Germinal center (tissue), 1 donor: ENCODE measurements around the gene PEAK3.
"Not testable (repeated sequence)": the region's sequence is repeated elsewhere in the genome, so short reads cannot be mapped to it uniquely, and the experiment has no call there.

Experiments
- DNase-seq: peaks from one replicate; pipeline ENCODE4 v3.0.0; 2012; ENCODE audit warnings: mixed read lengths, low spot score

Gene PEAK3

DNA sequence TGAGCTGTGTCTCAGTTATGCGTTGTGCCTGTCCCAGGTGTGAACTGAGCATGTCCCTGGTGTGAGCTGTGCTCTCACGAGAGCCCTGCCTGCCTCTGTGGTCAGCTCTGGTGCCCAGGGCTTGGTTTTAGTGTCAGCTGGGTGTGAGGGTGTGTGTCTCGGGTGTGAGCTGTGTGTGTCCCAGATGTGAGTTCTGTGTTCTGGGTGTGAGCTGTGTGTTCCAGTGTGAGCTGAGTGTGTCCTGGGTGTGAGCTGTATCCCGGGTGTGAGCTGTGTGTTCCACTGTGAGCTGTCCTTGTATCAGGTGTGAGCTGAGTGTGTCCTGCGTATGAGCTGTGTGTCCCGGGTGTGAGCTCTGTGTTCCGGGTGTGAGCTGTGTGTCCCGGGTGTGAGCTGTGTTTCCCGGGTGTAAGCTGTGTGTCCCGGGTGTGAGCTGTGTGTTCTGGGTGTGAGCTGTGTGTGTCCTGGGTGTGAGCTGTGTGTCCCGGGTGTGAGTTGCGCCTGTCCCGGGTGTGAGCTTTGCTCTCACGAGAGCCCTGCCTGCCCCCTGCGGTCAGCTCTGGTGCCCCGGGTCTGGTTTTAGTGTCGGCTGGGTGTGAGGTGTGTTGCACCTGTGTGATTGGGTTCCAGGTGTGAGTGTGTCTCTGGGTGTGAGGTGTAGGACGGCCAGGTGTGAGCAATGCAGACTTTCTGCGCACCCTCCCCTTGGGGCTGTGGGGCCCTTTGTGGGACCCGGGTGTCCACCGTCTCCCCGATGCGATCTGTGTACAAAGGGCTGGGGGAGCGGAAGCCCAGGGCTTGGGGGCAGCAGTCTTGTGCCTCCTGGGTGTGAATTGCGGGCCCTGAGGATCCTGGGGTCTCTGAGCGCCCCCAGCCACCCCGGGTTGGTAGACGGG, 7.1 kb upstream of the PEAK3 start:
- no peak for DNase-seq

DNA sequence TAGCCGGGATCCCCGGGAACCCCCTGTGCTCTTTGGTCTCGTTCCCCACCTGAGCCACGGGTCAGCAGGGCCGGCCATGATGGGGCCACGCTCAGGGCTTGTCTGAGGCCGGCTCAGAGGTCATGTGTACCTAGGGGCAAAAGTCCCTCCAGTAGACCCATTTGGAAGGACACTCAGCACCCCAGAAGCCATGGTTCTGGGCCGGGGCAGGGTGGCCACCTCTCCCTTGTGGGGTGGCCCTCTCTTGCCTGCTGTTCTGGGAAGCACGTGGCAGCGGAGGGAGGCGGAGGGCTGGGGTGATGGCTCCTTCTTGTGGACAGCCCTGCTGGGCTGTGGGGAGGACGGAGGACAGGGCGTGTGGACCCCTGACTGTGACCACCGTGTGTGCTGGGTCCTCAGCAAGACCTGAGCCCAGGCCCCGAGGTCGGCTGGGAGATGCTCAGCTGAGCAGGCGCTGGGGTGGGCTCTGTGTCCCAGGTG, 6.4 kb upstream of the PEAK3 start:
- DNase-seq, result no peak

DNA sequence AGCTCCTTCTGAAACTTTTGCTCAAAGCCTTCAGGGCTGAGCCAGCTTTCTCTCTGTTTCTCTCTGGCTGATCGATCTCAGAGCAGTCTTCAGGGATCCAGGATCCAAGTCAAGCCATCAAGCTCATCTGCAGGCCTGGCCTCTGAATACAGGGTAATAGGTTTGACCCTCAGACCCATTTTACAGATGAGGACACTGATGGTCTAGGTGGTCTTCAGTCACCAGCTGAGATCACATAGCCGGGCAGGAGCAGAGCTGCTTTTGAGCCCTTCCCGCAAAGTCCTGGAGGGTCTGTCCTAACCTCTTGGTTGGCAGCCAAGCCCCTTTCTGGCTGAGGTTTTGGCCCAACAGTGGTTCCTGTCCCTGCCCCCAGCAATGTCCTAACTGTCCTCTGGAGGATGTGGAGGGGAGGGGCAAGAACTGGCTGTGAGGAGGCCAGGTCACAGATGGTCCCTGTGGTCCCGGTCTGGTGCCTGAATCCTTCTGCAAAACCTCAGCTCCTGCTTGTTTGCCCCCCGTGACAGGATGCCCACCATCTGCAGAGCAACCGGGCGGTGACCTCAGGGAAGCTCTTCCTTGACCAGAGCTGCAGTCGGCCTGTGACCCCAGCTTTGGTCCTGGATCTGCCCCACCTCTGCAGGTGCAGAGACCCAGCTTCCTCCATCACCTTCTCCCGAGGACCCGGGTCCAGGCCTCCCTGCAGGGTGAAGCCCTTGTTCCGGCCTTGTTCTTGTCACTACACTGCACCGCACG, 5.8 kb upstream of the PEAK3 start:
- no peak for DNase-seq

DNA sequence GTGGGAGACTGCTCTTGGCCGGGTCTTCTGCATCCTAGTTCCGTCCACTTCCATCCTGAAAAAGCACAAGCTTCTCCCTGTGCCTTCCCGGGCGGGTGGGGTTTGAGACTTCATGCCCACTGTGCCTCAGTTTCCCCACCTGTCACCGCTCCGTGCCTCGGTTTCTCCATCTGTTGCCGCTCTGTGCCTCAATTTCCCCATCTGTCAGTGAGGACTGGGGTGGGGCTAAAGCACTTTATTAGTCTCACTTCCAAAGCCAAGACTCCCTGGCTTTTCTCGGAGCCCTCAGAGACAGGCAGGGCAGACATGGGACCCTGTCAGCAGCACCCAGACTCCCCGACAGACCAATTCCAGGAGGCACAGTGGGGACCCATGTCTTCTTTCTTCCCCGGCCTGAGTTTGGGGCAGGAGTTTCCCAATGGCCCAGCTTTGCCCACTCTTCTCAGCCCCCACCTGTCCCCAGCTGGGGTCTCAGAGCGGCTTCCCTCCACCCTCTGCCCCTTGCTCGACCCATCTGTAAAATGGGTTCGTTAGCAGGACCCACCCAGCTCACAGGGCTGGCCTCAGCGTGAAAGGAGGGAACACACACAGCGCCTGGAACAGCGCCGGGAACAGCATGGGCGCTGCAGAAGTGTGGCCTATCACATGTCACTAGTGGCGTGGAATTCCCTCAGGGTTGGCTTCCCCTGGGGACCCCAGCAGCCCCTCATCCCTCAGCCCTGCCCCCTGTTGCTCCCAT, 4.6 kb upstream of the PEAK3 start:
- no peak for DNase-seq

DNA sequence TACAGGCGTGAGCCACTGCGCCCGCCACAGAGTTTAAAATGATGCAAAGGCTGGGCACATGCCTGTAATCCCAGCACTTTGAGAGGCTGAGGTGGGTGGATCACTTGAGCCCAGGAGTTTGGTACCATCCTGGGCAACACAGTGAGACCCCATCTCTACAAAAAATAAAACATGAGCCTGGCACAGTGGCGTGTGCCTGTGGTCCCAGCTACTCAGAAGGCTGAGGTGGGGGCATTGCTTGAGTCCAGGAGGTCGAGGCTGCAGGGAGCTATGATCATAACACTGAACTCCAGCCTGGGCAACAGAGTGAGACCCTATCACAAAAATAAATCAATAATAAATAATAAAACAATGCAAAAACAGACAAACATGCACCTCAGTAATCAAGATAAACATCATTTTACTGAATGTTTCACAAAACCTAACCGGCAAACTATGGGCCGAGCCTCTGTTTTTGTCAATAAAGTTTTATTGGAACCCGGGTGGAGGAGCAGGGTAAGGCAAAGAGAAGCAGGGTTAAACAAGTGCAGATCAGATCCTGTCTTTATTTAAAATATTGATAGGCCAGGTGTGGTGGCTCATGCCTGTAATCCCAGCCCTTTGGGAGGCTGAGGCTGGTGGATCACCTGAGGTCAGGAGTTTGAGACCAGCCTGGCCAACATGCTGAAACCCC, 2.0 kb upstream of the PEAK3 start:
- DNase-seq, result no peak

DNA sequence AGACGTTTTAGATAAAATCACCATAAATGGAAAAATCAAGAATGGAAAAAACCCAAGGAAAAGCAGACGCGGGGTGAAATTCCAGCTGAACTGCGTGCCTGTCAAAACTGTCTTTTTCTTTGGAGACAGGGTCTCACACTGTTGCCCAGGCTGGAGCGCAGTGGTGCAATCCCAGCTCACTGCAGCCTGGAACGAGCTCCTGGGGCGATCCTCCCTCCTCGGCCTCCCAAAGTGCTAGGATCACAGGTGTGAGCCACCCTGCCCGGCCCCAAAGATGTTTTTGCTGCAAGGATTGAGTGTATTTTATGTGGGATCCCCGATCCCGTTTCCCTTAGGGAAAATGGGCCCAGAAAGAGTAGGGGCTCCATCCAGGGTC, 875 bp upstream of the PEAK3 start:
- DNase-seq, result no peak

DNA sequence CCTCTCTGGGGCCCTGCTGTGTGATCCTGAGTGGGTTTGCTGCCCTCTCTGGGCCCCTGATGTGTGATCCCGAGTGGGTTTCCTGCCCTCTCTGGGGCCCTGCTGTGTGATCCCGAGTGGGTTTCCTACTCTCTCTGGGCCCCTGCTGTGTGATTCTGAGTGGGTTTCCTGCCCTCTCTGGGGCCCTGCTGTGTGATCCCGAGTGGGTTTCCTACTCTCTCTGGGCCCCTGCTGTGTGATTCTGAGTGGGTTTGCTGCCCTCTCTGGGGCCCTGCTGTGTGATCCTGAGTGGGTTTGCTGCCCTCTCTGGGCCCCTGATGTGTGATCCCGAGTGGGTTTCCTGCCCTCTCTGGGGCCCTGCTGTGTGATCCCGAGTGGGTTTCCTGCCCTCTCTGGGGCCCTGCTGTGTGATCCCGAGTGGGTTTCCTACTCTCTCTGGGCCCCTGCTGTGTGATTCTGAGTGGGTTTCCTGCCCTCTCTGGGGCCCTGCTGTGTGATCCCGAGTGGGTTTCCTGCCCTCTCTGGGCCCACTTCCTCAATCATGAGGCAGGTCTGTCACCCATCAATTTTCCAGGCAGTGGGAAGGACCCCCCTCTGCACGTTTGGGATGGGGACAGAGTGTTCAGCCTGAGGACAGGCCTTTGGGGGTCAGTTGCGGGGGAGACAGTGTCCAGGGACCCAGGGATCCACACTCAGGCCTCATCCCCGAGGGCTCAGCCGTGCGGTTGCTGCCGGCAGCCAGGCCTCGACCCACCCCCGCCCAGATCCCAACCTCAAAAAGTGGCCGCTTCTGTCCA, 512 bp downstream of the PEAK3 start:
- DNase-seq, result not testable (repeated sequence)

DNA sequence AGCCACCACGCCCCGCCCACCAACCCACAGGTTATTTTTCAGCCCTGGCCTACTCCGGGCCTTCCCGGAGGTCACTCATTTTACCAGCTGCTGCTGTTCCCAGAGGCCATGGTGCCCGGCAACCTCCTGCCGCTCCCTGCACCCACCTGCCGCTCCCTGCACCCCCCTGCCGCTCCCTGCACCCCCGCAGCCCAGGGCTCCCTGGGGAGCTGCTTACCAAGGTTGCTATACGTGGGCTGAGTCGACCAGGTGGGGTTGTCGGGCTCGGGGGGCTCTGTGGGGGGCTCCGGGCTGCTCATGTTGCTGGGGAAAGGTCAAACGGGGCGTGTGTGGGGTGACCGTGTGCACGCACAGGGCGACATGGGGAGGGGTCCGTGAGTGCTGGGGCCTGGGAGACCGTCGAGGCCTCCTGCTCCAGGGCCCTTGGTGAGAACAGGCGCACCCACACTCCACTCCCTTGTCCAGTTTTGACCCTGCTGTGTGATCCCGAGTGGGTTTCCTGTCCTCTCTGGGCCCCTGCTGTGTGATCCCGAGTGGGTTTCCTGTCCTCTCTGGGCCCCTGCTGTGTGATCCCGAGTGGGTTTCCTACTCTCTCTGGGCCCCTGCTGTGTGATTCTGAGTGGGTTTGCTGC, 1.2 kb downstream of the PEAK3 start:
- no peak for DNase-seq

DNA sequence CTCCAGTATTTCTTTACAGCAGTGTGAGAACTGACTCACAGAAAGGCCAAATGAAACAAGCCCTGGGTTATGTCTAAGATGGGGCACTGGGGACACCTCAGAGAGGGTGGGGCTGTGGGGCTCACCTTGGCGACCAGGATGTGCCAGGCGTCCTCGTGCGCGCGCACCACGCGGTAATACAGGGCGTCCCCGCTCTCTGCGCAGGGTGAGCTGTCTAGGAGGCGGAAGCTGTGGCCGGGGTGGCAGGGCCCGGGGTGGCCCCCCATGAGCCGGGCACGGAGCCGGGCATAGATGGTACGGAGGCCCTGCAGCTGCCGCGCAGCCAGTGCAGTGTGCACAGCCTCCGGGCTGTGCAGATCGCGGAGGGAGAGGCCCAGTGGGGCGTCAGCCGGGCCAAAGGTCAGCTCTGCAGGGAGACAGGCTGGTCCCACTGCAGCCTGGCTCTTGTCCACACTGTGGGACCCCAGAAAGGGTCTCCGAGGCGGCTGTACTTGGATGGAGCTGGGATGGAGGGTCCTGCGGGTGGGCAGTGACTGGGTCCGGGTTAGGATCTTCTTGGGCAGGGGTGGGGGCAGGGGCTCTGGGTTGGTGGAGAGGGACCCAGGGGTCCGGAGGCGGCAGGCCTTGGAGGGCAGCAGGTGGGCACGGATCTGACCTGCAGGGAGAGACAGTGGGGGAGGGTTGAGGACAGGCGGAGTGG, 3.4 kb downstream of the PEAK3 start:
- no peak for DNase-seq

DNA sequence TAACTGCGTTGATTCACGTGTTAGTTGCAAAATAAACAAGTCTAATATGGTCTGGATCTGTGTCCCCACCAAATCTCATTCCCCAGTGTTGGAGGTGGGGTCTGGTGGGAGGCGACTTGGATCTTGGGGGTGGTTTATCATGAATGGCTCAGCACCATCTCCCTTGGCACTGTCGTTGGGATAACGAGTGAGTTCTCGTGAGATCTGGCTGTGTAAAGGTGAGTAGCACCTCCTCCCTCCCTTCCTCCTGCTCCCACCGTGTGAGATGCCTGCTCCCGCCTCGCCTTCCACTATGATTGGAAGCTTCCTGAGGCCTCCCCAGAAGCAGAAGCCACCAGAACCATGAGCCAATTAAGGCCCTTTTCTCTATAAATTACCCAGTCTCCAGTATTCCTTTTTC, 4.8 kb downstream of the PEAK3 start:
- no peak for DNase-seq

DNA sequence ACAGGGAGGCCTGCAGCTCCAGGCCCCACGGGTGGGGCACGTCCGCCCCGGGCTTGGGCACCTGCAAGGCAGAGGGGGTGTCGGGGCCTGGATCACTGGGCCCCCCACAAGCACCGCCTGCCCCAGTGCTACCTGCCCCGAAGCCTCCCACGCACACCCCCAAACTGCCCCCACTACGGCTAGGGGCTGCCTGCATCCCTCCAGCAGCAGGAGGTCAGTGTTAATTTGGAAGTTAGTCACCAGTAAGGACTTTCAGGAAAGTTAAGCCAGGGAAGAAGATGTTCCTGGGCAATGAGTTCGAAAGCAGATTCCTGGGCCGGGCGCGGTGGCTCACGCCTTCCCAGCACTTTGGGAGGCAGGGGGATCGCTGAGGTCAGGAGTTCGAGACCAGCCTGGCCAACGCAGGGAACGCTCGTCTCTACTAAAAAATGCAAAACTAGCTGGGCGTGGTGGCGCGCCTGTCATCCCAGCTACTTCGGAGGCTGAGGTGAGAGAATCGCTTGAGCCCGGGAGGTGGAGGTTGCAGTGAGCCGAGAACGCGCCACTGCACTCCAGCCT, 5.5 kb downstream of the PEAK3 start:
- DNase-seq, result peak; percentile 5

DNA sequence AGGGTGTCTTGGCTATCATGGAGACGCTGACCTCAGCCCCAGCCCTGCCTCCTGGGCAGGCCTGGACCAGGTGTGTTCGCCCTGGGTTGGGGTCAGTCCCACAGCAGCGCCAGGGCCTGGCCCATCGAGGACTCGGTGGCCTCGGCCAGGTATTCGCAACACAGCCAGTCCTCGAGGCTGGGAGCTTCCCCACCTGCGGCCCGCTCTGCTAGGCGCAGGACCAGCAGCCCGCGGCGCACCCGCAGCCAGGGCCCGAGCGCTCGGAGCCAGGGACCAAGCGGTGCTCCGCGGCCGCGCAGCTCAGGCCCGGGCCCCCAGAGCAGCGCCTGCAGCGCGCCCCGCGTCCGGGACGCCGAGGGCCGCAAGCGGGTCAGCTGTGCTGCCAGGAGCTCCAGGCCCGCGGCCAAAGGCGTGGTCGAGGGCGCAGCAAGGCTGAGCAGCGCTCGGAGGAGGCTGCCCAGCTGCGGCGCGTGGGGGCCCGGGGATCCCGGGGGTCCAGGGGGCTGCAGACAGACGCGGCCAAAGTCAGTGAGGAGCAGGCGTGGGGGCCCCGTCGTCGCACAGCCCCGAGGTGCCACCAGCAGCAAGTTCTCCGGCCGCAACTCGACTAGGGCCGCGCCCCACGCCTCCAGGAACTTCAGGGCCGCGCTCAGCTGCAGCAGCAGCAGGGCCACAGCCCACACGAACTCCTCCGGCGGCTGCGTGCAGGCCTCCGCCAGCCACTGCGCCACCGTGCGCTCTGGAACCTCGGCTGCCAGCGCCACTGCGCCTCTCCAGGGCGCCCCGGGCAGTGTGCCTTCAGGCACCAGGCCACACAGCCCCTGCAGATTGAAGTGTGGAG, 6.2 kb downstream of the PEAK3 start:
- DNase-seq, result no peak

DNA sequence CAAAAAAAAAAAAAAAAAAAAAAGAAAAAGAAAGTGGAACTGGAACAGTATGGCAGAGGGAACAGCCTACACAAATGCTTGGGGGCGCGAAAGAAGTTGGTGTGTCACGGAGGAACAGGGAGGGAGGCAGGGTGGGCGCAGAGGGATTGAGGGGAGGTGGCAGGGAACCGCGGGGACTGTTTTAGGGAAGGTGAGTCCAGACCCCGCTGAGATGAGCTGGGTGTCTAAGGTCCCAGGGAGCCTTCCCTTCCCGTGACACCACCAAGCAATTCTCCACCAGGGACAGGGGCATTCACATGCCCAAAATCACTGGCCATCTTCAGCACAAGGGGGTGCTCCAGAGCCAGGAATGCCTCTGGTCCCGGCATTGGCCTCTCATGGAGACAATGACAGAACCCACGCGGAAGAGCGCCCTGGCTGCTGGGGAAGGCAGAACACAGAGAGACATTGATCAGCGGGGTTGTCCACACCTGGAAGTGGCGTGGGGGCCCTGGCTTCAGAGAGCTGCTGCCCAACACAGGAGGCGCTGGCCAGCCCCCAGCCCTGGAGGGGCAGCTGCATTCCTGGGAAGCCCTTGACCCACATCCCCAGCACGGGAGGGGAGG, 6.9 kb downstream of the PEAK3 start:
- peak; percentile 28 for DNase-seq

DNA sequence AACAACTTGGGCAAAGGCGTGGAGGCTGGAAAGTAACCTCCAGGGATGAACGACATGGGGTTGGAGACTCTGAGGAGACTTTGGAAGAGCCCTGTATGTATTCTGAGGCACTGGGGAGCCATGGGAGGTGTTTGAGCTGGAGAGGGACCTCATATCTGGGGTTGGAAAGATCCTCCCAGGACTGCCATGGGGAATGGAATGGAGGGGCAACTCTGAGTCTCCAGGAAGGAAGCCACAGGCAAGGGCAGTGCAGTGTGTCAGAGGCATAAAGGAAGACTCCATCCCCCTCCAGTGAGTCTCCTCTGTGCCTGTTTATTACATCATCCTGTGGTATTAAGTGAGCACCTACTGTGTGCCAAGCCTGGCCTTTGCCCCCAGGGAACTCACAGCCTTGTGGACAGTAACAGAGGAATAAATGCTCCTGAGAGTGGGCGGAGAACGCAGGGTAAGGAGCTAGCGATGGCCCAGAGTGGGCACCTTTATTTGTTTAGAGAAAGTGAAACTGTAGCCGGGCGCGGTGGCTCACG, 7.7 kb downstream of the PEAK3 start:
- no peak for DNase-seq

DNA sequence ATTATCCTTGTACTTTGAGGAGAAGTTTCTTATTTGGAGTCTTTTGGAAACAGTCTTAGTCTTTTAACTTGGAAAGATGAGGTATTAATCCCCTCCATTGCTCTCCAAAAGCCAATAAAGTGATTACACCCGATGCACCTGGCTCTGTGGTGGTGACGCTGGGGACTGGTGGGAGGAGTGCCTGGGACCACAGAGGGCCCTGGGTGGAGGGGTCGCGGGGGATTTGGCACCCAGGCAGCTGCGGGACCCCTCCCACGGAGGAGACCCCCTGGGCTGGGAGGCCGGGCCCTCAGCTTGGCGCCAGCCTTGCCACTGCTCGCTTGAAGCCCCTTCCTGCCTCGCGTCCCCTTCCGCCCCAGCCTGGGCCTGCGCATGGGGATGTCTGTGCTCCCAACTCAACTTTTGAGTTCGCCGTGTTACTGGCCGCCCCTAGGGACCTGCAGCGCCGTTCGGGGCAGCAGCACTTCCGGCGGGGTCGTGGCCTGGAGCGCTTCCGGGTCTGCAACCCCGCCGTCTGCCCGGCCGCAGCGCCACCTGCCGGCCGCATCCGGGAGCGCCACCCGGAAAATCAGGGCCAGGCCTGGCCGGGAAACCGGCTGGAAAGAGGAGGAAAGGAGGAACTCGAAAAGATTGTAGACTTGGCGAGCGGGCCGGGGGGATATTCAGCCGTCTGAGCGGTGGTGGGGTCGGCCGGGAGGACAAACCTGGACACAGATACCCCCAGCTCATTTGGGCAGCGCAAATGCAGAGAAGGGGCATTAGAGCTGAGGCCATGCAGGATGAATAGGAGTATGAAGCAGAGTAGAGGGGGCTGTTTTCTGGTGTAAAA, 8.4 kb downstream of the PEAK3 start:
- peak; percentile 92 for DNase-seq

DNA sequence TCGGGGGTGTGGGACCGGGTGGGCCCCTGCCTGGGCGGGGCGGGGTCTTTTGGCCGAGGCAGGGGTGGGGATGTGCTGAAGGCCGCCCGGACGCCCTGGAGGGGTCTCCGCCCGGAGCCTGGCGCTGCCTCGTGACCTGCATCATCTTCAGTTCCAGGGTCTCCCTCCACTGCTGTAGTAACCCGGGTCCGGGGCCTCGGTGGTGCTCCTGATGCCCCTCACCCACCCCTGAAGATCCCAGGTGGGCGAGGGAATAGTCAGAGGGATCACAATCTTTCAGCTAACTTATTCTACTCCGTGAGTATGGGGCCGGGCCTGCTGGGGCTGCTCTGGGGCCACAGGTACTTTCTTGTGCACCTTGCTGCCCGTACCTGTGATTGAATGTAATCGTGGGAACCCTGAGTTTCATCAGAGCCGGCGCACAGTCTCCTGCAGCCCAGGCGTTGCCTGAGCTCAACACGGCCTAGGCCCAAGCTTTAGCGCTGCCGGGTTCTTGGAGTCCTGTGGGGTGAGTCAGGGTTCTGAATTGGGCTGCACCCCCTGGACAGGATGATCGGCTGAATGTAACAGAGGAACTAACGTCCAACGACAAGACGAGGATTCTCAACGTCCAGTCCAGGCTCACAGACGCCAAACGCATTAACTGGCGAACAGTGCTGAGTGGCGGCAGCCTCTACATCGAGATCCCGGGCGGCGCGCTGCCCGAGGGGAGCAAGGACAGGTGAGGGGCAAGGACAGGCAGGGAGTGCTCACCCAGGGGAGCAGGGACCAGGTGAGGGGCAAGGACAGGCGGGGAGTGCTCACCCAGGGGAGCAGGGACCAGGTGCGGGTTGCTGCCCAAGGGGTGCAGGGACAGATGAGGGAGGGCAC, 10.5 kb downstream of the PEAK3 start:
- DNase-seq, result peak; percentile 8
